ENCODE measurements around the gene BCL2L12. TPM values are rescaled to one million over a fixed set of nuclear protein-coding genes. Genes with fewer than 3 reads are reported as not detected.

The BCL2L12 gene
- total and polyA plus RNA-seq, 12 donors: 3.3 to 16.3 (median 9.9) TPM

DNA sequence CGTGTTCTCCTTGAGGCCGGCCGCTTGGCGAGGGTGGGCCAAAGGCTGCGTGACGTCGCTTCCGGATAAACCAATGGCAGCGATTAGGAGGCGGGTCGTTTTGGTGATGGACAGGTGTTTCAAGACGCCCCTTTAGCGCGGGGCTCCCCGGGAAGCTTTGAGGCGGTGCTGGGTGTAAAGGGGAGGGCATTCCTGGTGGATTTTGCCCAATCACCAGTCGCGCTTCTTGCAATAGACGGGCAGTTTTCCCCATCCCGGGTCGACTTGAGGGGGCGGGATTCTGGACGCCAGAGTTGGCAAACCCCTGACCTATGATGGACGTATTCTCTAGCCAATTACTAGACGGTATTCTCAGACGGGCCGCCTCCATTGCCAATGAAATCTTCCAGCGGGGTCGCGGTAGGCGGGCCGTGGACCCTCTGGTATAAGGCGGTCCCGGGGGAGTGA lies 11.1 kb downstream of the BCL2L12 start:
- TF ChIP-seq, protein P1, sequence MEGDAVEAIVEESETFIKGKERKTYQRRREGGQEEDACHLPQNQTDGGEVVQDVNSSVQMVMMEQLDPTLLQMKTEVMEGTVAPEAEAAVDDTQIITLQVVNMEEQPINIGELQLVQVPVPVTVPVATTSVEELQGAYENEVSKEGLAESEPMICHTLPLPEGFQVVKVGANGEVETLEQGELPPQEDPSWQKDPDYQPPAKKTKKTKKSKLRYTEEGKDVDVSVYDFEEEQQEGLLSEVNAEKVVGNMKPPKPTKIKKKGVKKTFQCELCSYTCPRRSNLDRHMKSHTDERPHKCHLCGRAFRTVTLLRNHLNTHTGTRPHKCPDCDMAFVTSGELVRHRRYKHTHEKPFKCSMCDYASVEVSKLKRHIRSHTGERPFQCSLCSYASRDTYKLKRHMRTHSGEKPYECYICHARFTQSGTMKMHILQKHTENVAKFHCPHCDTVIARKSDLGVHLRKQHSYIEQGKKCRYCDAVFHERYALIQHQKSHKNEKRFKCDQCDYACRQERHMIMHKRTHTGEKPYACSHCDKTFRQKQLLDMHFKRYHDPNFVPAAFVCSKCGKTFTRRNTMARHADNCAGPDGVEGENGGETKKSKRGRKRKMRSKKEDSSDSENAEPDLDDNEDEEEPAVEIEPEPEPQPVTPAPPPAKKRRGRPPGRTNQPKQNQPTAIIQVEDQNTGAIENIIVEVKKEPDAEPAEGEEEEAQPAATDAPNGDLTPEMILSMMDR (IDR thresholded peaks at IDR 0.05): no peak
- TF ChIP-seq POLR2A (IDR thresholded peaks at IDR 0.05): no peak
- Histone ChIP-seq H3K9me3 (replicated peaks in 1 of 3) (no peaks in the 10 kb centered on the region), H3K27ac (peak overlapping the region; percentile 74 to 97 (median 94)), H3K4me3 (peak overlapping the region in 2 of 4 donors; percentile 95 to 98), H3K4me1 (replicated peaks in 1 of 2) (peaks cover 27 to 43% of the 10 kb centered on the region in 2 donors), H3K36me3 (replicated peaks in 1 of 2) (peaks cover 0 to 11% of the 10 kb centered on the region in 2 donors), H3K27me3 (no peaks in the 10 kb centered on the region)
- intact Hi-C loops (cut with DNase I): loop anchor here in 1 of 2 donors (10.0 kb wide), 1 partner anchor 92 kb away; the partner anchor contains the start of genes NOSIP and PRRG2
- peak; percentile 100 for DNase-seq
- 0 to 1% (median 0%) methylated on average over 27 to 34 of the region's 34 CpGs; no CpG with 5 or more reads in 1 of the 4 donors for WGBS, 4 donors

DNA sequence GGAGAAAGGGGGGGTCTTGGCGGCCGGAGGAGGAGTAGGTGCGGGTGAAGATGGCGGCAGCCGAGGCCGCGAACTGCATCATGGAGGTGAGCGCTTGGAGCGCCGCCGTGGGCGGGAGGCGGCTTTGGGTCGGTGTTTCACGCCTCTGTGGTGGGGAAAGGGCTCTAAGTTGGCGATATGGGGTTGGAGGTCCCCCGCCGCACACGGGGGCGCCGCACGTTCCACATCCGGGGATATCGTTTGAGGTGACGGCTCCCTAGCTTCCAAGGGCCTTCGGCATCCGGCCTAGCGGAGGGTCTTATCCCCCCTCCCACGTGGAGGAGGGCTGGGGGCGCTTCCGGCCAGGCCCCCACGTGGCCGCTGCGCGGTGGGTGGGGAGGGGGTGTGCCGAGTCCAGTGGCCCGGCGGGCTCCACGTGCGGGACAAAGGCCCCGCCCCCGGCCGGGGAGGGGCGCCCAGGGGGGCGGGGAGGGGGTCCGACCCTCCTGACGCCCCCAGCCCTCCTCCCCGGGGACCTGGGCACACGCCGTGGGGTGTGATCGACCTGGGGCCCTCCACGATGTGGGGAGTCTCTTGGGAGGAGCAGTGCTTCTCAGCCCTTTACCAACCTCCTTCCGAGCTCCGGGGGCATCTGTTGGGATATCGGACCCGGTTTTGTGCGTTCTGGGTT lies 11.6 kb downstream of the BCL2L12 start, which contains the start of gene PRMT1:
Gene PRMT1 (plus strand): TSS at position 41 of the 670 bp plus-strand sequence. CDS start 10 bp downstream, at position 51.
- no peaks in the 10 kb centered on the region for H3K9me3 ChIP-seq (replicated peaks in 1 of 3)
- 0 to 1% (median 1%) methylated on average over 21 to 57 of the region's 57 CpGs for WGBS, 4 donors
- TF ChIP-seq POLR2A (IDR thresholded peaks at IDR 0.05): peak; percentile 86 to 87
- TF ChIP-seq, protein P1 (IDR thresholded peaks at IDR 0.05): no peak
- peaks cover 0 to 17% of the 10 kb centered on the region in 2 donors for H3K36me3 ChIP-seq (replicated peaks in 1 of 2)
- DNase-seq: peak in 4 of 7 donors; percentile 41 to 67 (median 52)
- H3K27me3 ChIP-seq: no peaks in the 10 kb centered on the region
- H3K4me1 ChIP-seq (replicated peaks in 1 of 2): peaks cover 32 to 49% of the 10 kb centered on the region in 2 donors
- intact Hi-C loops (cut with DNase I): loop anchor here in 1 of 2 donors (10.0 kb wide), 1 partner anchor 93 kb away; the partner anchor contains the start of genes NOSIP and PRRG2
- peak within 1 kb of the TSS; percentile 74 to 97 (median 94) for H3K27ac ChIP-seq
- H3K4me3 ChIP-seq: peak within 1 kb of the TSS; percentile 13 to 98 (median 94)

DNA sequence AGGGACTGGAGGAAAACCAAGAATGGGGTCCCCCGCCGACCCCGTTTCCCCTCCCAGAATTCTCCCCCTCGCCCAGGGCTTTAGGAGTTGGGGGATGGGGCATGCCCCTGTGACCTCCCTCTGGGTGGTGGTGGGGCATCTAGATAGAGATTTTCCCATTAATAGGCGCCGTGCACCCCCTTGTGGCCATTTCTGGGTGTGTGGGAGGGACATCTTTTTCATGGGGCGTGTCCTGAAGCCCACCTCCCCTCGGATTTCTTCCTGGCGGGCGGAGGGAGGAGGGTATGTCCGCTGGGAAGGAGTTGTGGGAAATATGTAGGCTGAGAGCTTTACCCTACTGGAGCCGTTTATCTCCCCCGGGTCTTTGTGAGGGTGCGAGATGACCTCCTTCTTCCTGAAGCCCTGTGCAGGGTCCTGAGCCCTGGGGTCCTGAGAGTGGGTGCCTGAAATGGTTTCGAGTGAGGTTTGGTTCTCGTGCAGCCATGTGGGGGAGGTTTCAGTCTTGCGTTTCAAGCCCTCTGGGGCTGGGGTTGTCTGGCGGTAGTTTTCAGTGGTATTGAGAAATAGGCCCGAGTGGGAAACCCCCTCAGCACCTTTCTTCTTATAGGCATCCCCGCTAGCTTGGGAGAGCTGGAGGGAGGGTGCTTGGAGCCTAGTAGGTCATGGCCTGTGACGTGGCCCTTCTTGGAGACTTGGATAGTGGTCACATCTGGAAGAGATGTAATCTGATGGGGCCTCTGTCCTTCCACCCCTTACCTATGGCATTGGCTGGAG lies 12.4 kb downstream of the BCL2L12 start:
- Histone ChIP-seq H3K9me3 (replicated peaks in 1 of 3) (no peaks in the 10 kb centered on the region), H3K4me1 (replicated peaks in 1 of 2) (peaks cover 32 to 50% of the 10 kb centered on the region in 2 donors), H3K27ac (peak overlapping the region; percentile 68 to 96 (median 82)), H3K27me3 (no peaks in the 10 kb centered on the region), H3K4me3 (peak overlapping the region; percentile 13 to 98 (median 94)), H3K36me3 (replicated peaks in 1 of 2) (peaks cover 0 to 24% of the 10 kb centered on the region in 2 donors)
- 0 to 4% (median 2%) methylated on average over 12 to 21 of the region's 21 CpGs for WGBS, 4 donors
- intact Hi-C loops (cut with DNase I): loop anchor here in 1 of 2 donors (10.0 kb wide), 1 partner anchor 93 kb away; the partner anchor contains the start of genes NOSIP and PRRG2
- peak; percentile 64 to 88 (median 76) for DNase-seq
- TF ChIP-seq, protein P1 (IDR thresholded peaks at IDR 0.05): peak; percentile 29 to 71 (median 60)
- no peak for TF ChIP-seq POLR2A (IDR thresholded peaks at IDR 0.05)

All from adrenal gland (tissue), 12 donors.